Measurements from ENCODE around the gene KCNC2. TPM values are rescaled to one million over a fixed set of nuclear protein-coding genes. Genes with fewer than 3 reads are reported as not detected.
"Not testable (repeated sequence)": the region's sequence is repeated elsewhere in the genome, so short reads cannot be mapped to it uniquely, and the experiment has no call there.

KCNC2 gene
- total RNA-seq: not detected in 2 replicates

- no peak for DNase-seq (ENCODE audit: extremely low read depth, low read depth, low spot score)
Measured at GRCh38 chr12:75209812-75210138, at the start of gene KCNC2. Gene KCNC2 (minus strand): TSS chr12:75209839.

GRCh38 chr12:75259143-75259542 lies 49.5 kb upstream of the KCNC2 start:
- DNase-seq (ENCODE audit: extremely low read depth, low read depth, low spot score): no peak

GRCh38 chr12:75257510-75257909 lies 47.9 kb upstream of the KCNC2 start:
- no peak for DNase-seq (ENCODE audit: extremely low read depth, low read depth, low spot score)

- DNase-seq (ENCODE audit: extremely low read depth, low read depth, low spot score): no peak
Measured at GRCh38 chr12:75245108-75245507, 35.5 kb upstream of the KCNC2 start.

GRCh38 chr12:75239987-75240386 lies 30.3 kb upstream of the KCNC2 start:
- no peak for DNase-seq (ENCODE audit: extremely low read depth, low read depth, low spot score)

- DNase-seq (ENCODE audit: extremely low read depth, low read depth, low spot score): no peak
Measured at GRCh38 chr12:75236206-75236605, 26.6 kb upstream of the KCNC2 start.

- no peak for DNase-seq (ENCODE audit: extremely low read depth, low read depth, low spot score)
Measured at GRCh38 chr12:75227132-75227531, 17.5 kb upstream of the KCNC2 start.

- no peak for DNase-seq (ENCODE audit: extremely low read depth, low read depth, low spot score)
Measured at GRCh38 chr12:75212072-75212471, 2.4 kb upstream of the KCNC2 start.

- DNase-seq (ENCODE audit: extremely low read depth, low read depth, low spot score): no peak
Measured at GRCh38 chr12:75208856-75209811, 505 bp downstream of the KCNC2 start.

- DNase-seq (ENCODE audit: extremely low read depth, low read depth, low spot score): no peak
Measured at GRCh38 chr12:75207338-75208083, 2.1 kb downstream of the KCNC2 start.

- no peak for DNase-seq (ENCODE audit: extremely low read depth, low read depth, low spot score)
Measured at GRCh38 chr12:75205558-75205957, 4.1 kb downstream of the KCNC2 start.

GRCh38 chr12:75196865-75197264 lies 12.8 kb downstream of the KCNC2 start:
- no peak for DNase-seq (ENCODE audit: extremely low read depth, low read depth, low spot score)

GRCh38 chr12:75196408-75196807 lies 13.2 kb downstream of the KCNC2 start:
- no peak for DNase-seq (ENCODE audit: extremely low read depth, low read depth, low spot score)

- DNase-seq (ENCODE audit: extremely low read depth, low read depth, low spot score): no peak
Measured at GRCh38 chr12:75194250-75194649, 15.4 kb downstream of the KCNC2 start.

- DNase-seq (ENCODE audit: extremely low read depth, low read depth, low spot score): no peak
Measured at GRCh38 chr12:75192196-75192595, 17.4 kb downstream of the KCNC2 start.

GRCh38 chr12:75190846-75191245 lies 18.8 kb downstream of the KCNC2 start:
- DNase-seq (ENCODE audit: extremely low read depth, low read depth, low spot score): no peak

GRCh38 chr12:75185881-75186280 lies 23.8 kb downstream of the KCNC2 start:
- DNase-seq (ENCODE audit: extremely low read depth, low read depth, low spot score): not testable (repeated sequence)

- DNase-seq (ENCODE audit: extremely low read depth, low read depth, low spot score): no peak
Measured at GRCh38 chr12:75184516-75184915, 25.1 kb downstream of the KCNC2 start.

- no peak for DNase-seq (ENCODE audit: extremely low read depth, low read depth, low spot score)
Measured at GRCh38 chr12:75183967-75184366, 25.7 kb downstream of the KCNC2 start.

GRCh38 chr12:75177997-75178396 lies 31.6 kb downstream of the KCNC2 start:
- DNase-seq (ENCODE audit: extremely low read depth, low read depth, low spot score): peak; percentile 16

GRCh38 chr12:75172611-75173010 lies 37.0 kb downstream of the KCNC2 start:
- DNase-seq (ENCODE audit: extremely low read depth, low read depth, low spot score): no peak

- no peak for DNase-seq (ENCODE audit: extremely low read depth, low read depth, low spot score)
Measured at GRCh38 chr12:75170640-75171185, 38.9 kb downstream of the KCNC2 start.

All from glomerular endothelial cell (primary cell).